Measurements from ENCODE around the gene NR1D2. TPM values are rescaled to one million over a fixed set of nuclear protein-coding genes. Genes with fewer than 3 reads are reported as not detected.

Gene NR1D2
- total and polyA plus RNA-seq, 8 donors, result 5.5 to 105 (median 19.8) TPM

DNA sequence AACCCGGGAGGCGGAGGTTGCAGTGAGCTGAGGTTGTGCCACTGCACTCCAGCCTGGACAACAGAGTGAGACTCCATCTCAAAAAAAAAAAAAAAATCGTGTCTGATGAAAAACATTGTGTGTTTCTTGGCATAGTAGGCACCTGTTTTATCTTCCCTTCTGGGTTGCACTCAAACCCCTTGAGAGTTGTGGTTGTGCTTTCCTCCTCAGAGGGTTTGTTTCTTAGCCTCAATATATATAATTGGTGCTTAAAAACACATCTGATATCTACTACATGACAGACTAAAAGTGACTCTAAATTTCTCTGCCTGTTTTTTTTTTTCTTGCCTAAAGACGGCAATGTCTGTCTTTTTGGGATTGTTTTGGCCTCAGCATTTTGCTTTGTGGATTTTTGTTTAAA is 7.6 kb downstream of the NR1D2 start:
- WGBS, 5 donors, result 74 to 81% (median 77%) methylated on average over 4 of the region's 4 CpGs
- H3K27me3 ChIP-seq, result no peaks in the 10 kb centered on the region
- no peak overlapping the region for H3K4me3 ChIP-seq
- H3K9me3 ChIP-seq, result no peaks in the 10 kb centered on the region
- intact Hi-C loops (cut with DNase I; ENCODE audit: low total_unique reads), result no loop called here
- DNase-seq, result no peak
- H3K27ac ChIP-seq, result peak overlapping the region in 2 of 5 donors; percentile 31 to 61
- peaks cover 36 to 95% (median 64%) of the 10 kb centered on the region in 4 donors for H3K4me1 ChIP-seq
- TF ChIP-seq POLR2AphosphoS5 (IDR thresholded peaks at IDR 0.05) (no peak), POLR2A (IDR thresholded peaks at IDR 0.05) (no peak)
- TF ChIP-seq, protein P1, sequence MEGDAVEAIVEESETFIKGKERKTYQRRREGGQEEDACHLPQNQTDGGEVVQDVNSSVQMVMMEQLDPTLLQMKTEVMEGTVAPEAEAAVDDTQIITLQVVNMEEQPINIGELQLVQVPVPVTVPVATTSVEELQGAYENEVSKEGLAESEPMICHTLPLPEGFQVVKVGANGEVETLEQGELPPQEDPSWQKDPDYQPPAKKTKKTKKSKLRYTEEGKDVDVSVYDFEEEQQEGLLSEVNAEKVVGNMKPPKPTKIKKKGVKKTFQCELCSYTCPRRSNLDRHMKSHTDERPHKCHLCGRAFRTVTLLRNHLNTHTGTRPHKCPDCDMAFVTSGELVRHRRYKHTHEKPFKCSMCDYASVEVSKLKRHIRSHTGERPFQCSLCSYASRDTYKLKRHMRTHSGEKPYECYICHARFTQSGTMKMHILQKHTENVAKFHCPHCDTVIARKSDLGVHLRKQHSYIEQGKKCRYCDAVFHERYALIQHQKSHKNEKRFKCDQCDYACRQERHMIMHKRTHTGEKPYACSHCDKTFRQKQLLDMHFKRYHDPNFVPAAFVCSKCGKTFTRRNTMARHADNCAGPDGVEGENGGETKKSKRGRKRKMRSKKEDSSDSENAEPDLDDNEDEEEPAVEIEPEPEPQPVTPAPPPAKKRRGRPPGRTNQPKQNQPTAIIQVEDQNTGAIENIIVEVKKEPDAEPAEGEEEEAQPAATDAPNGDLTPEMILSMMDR (IDR thresholded peaks at IDR 0.05), result no peak
- peaks cover 0 to 24% (median 5%) of the 10 kb centered on the region in 4 donors for H3K36me3 ChIP-seq

DNA sequence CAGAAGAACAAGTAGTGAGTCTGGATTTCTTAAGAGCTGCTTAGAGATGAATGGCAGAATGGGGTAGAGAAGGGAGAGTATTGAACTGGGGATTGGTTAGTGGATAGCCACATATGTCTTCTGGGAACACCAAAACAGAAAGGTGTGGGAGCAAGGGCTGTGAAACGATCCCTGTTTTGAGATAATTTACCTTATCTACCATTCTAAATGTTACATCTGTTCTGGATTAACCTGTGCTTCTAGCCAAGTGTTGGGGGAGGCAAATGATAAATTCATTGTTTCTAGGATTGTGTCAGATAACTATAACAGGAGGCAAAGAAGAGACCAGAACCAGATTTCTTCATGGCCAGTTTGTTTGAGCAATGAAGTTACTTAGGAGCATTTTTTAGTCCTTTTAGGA is 8.4 kb downstream of the NR1D2 start:
- intact Hi-C loops (cut with DNase I; ENCODE audit: low total_unique reads), result no loop called here
- H3K27me3 ChIP-seq, result no peaks in the 10 kb centered on the region
- H3K4me3 ChIP-seq, result no peak overlapping the region
- WGBS, 5 donors, result 25 to 50% (median 39%) methylated on average over 1 of the region's 1 CpG
- H3K4me1 ChIP-seq, result peaks cover 31 to 95% (median 59%) of the 10 kb centered on the region in 4 donors
- no peaks in the 10 kb centered on the region for H3K9me3 ChIP-seq
- DNase-seq, result no peak
- peaks cover 0 to 29% (median 7%) of the 10 kb centered on the region in 4 donors for H3K36me3 ChIP-seq
- H3K27ac ChIP-seq, result peak overlapping the region in 3 of 5 donors; percentile 31 to 61 (median 45)
- TF ChIP-seq POLR2A (IDR thresholded peaks at IDR 0.05), result no peak
- no peak for TF ChIP-seq POLR2AphosphoS5 (IDR thresholded peaks at IDR 0.05)
- TF ChIP-seq EP300 (IDR thresholded peaks at IDR 0.05), result no peak
- TF ChIP-seq, protein P1 (IDR thresholded peaks at IDR 0.05), result no peak

DNA sequence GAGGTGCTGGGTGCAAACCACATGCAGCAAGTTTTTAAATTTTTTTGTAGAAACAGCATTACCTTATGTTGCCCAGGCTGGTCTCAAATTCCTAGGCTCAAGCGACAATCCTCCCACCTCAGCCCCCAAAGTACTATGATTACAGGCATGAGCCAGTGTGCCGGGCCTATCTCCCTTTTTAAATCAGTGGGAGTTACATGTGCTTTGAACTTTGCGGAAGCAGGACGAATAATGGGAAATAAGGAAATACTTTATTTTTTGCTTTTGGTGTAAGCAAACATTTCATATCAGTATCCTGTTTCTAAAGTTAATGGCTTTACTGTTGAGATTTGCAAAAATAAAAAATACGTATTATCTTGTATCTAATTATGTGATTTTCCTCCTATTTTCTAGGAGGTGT is 9.1 kb downstream of the NR1D2 start:
- H3K4me1 ChIP-seq, result peaks cover 30 to 95% (median 60%) of the 10 kb centered on the region in 4 donors
- 29 to 60% (median 48%) methylated on average over 5 of the region's 5 CpGs for WGBS, 5 donors

DNA sequence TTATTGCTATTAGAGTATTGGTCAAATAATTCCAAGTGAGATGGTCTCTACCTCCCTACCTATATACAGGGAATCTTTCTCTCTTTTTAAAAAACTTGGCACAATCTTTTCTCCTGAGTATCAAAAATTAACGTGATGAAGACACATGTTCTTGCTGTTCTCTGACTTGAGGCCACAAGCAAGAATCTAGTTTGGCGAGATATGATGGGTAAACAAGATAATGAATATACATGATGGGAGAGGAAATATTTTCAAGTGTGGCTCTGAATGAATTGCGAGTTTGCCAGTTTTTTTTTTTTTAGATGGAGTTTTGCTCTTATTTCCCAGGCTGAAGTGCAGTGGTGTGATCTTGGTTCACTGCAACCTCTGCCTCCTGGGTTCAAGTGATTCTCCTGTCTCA is 11.6 kb downstream of the NR1D2 start:
- H3K4me3 ChIP-seq, result no peak overlapping the region
- 29 to 68% (median 48%) methylated on average over 3 of the region's 3 CpGs for WGBS, 5 donors
- no peaks in the 10 kb centered on the region for H3K27me3 ChIP-seq
- no peak for DNase-seq
- intact Hi-C loops (cut with DNase I; ENCODE audit: low total_unique reads), result no loop called here
- TF ChIP-seq POLR2AphosphoS5 (IDR thresholded peaks at IDR 0.05), result no peak
- TF ChIP-seq POLR2A (IDR thresholded peaks at IDR 0.05), result no peak
- TF ChIP-seq EP300 (IDR thresholded peaks at IDR 0.05), result no peak
- TF ChIP-seq, protein P1 (IDR thresholded peaks at IDR 0.05), result no peak
- no peaks in the 10 kb centered on the region for H3K9me3 ChIP-seq
- no peak overlapping the region for H3K27ac ChIP-seq
- H3K36me3 ChIP-seq, result peaks cover 4 to 51% (median 19%) of the 10 kb centered on the region in 4 donors
- peaks cover 13 to 88% (median 49%) of the 10 kb centered on the region in 4 donors for H3K4me1 ChIP-seq

More for the DNA sequence above, 9.1 kb downstream of the NR1D2 start:
- Histone ChIP-seq H3K36me3 (peaks cover 0 to 29% (median 7%) of the 10 kb centered on the region in 4 donors), H3K27ac (peak overlapping the region in 4 of 5 donors; percentile 31 to 61 (median 38)), H3K9me3 (no peaks in the 10 kb centered on the region), H3K4me3 (no peak overlapping the region), H3K27me3 (no peaks in the 10 kb centered on the region)
- intact Hi-C loops (cut with DNase I; ENCODE audit: low total_unique reads), result no loop called here
- no peak for TF ChIP-seq EP300 (IDR thresholded peaks at IDR 0.05)
- TF ChIP-seq POLR2AphosphoS5 (IDR thresholded peaks at IDR 0.05), result no peak
- TF ChIP-seq POLR2A (IDR thresholded peaks at IDR 0.05), result no peak
- TF ChIP-seq, protein P1 (IDR thresholded peaks at IDR 0.05), result no peak
- peak in 1 of 2 donors; percentile 34 for DNase-seq

All from stomach (tissue), 9 donors.